ENCODE measurements around the gene NRP2.

NRP2 gene

DNA sequence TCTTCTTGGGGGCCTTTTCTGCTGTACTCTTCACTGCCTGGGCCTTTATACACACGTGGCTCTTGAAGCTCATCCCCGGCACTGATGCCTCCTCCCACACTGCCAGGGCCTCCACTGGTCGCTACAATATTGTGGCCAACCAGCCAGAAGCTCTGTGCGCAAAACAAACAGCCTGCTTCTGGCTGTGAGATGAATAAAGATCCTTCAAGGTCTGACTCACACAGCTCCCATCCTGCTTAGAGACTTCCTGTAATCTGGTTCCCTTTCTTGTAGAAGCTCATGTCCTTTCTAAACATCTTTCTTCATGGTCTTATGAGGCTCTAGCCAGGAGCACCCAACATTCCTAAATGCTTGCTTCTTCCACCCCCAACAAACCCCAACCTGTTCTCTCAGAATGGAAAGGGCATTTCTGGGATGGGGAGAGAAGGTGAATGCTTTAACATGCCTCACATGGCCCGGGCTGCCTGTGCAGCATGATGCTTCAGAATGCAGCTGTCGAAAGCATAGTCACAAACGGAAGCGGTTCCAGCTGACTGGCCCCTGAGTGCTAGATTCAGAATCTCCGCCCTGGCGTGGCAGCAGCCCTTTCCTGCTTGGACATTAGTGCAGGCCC, 24.6 kb downstream of the NRP2 start:
- peak; percentile 59 for DNase-seq (ENCODE audit: low read depth, low spot score)

- no peak for DNase-seq (ENCODE audit: low read depth, low spot score)
Measured at GRCh38 chr2:205708231-205708631, 25.9 kb downstream of the NRP2 start.

DNA sequence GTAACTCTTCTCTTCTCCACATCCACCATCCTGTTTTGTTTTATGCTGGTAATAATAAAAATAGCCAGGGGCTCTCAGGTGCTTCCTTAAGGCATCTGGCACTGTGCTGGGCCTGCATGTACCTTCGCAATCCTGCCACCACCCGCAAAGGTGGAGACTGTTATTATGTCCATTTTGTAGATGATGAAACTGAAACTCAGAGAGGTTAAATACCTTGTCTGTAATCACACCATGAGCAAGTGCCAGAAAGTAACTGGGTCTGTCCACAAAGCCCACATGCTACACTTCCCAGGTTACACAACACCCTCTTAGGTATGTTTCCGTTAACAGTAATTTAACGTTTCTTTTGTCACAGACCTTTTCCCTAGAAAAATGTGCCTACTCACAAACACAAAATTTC, 27.0 kb downstream of the NRP2 start:
- DNase-seq (ENCODE audit: low read depth, low spot score), result no peak

DNA sequence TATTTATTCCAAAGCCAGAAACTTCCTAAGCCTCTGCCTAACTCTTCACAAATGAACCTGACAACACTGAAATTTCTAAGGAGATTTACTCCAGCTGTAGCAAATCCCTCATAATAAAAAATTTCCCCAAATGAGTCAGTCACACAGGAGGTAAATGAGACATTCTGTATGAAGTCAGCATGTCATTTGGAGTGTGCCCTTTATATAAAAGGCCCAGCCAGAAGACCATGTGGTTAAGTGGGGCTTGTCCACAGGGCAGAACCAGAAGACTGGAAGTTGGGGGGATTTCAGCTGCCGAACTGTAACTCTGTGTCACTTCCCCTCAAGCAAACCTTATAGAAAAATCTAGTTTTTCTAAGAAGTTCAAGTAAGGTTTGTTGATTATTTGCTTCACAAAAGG, 30.2 kb downstream of the NRP2 start:
- DNase-seq (ENCODE audit: low read depth, low spot score), result no peak

- no peak for DNase-seq (ENCODE audit: low read depth, low spot score)
Measured at GRCh38 chr2:205713086-205713485, 30.8 kb downstream of the NRP2 start.

DNA sequence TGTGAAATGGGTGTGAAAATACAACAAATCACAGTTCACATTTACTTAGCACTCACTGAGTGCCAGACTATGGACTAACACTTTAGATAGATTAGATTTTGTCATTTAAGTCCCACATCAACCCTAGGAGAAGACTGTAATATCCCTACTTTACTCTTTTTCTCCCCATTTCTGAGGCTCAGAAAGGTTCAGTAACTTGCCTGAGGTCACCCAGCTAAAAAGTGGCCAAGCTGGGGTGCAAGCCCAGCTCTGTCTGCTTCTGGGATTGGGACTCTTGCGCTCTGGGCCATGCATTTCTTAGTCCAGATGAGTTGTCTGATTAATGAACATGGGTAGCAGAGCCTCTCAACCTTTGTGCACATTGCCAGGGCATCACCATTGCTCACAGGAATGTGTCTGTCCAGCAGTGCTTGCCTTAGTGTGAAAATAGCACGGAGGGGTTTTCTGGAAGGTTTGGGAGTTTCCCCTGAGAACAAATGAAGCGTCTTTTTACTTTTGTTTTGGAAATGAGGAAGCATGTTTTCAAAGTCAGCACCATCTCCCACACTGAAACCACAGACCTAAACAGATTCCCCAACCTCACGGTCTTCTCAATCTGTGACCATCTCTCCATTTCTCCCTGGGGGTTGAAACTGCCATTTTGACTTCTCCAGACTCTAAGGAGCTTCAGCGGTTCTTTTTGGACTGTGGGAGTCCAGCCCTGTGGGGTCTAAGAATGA, 31.9 kb downstream of the NRP2 start:
- DNase-seq (ENCODE audit: low read depth, low spot score), result no peak

GRCh38 chr2:205714789-205715720, 32.8 kb downstream of the NRP2 start:
- DNase-seq (ENCODE audit: low read depth, low spot score), result no peak

GRCh38 chr2:205715831-205716525, 33.7 kb downstream of the NRP2 start:
- no peak for DNase-seq (ENCODE audit: low read depth, low spot score)

GRCh38 chr2:205717175-205717846, 35.0 kb downstream of the NRP2 start:
- DNase-seq (ENCODE audit: low read depth, low spot score), result no peak

GRCh38 chr2:205717999-205718398, 35.7 kb downstream of the NRP2 start:
- DNase-seq (ENCODE audit: low read depth, low spot score), result no peak

DNA sequence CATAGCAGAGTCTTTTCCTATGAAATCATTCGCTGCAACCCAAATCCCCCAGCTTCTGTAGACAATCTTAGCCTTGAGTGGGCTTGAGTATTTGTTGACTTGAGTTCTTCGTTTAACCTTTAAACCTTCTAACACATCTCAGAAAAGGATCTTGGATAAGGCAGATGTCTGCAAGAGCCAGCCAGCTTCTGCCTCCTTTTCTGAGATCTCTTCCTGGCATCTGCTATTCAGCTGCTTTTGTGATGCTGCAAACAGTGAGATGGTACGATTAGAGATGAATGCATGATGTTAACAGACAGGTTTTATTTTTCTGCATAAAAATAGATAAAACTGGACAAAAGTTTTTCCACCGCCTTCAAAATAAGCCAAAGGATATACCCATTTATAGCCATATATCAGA, 37.5 kb downstream of the NRP2 start:
- DNase-seq (ENCODE audit: low read depth, low spot score), result no peak

GRCh38 chr2:205720451-205720902, 38.2 kb downstream of the NRP2 start:
- no peak for DNase-seq (ENCODE audit: low read depth, low spot score)

DNA sequence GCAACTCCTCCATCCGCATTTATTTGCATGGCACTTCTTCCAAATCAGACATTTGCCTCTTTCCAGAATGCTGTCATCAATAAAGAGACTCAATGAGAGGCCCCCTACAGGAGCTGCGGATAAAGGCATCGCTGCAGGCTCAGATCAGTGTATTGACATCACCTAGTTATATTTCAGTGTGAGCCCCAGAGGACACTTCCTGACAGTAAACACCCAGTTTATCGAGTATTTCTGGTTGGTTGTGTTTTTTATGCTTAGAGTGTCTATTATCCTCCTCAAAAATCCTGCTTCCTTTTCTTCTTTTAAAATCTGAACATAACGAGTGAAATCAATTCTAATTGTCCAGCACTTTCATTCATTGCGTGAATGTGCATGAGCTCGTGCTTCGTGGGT, 38.8 kb downstream of the NRP2 start:
- no peak for DNase-seq (ENCODE audit: low read depth, low spot score)

- no peak for DNase-seq (ENCODE audit: low read depth, low spot score)
Measured at GRCh38 chr2:205722283-205722918, 40.1 kb downstream of the NRP2 start.

DNA sequence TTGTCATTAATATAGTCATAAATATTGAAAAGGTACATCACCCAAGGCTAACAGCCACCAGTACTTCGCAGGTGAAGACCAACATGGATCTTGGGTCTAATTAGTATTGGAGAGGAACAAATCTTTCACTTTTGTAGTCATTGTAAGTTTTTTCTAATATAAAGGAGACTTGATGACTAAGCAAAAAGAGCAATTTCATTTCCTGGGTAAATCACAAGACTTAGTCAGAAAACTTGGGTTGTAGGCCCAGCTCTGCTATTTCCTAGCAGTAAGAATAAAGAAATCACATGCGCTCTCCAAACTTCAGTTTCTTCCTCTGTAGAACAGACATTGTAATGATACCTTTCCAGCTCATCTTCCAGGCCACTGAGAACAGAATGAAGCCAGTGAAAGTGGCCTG, 40.9 kb downstream of the NRP2 start:
- DNase-seq (ENCODE audit: low read depth, low spot score), result no peak

DNA sequence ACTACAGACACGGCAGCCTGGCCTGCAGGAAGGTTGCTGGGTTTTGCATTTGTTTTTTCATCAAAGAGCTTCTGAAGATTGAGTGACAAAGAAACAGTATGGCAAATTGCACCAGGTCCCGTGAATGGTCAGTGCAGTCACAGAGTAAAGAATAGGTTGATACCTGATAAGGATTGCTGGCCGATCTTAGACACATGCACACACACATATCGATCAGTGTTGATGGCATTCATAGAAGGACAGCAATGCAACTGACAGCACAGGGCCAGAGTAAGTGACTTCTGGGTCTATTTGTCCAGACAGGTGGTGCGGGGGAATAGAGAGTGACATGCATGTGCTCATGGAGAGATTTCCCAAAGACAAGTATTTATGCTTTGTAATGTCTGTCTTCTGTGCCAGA, 42.8 kb downstream of the NRP2 start:
- no peak for DNase-seq (ENCODE audit: low read depth, low spot score)

- DNase-seq (ENCODE audit: low read depth, low spot score), result no peak
Measured at GRCh38 chr2:205726506-205726905, 44.2 kb downstream of the NRP2 start.

DNA sequence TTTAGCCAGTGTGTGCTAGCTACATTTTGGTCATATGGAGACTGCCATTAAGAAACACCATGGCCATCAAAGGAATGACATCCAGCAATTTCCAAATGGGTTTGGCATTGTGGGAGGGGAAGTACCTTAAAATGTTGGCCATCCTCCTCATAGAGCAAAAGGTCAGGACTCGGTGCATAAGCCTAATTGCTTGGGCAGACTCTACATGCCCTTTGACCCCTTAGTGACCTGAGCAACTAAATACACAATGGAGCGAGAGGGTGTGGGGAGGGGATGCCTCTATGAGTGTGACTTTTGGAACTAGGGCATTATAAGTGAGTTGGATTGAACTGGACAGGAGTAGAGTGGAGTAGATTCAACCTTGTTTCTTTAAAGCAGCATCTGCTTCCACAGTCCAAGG, 44.9 kb downstream of the NRP2 start:
- DNase-seq (ENCODE audit: low read depth, low spot score), result no peak

GRCh38 chr2:205728366-205728765, 46.1 kb downstream of the NRP2 start:
- no peak for DNase-seq (ENCODE audit: low read depth, low spot score)

GRCh38 chr2:205730191-205730590, 47.9 kb downstream of the NRP2 start:
- no peak for DNase-seq (ENCODE audit: low read depth, low spot score)
